ENCODE data around the gene AXDND1. TPM values are rescaled to one million over a fixed set of nuclear protein-coding genes. Genes with fewer than 3 reads are reported as not detected.

The AXDND1 gene
- total and polyA plus RNA-seq, 9 of the 15 experiments (the other 6 are each of a cell fraction or from before 2014, with no cell fraction given), result 0.03 to 0.13 (median 0.06) TPM; not detected in 5

GRCh38 chr1:179341943-179342547 lies 23.7 kb upstream of the AXDND1 start:
- no peak for DNase-seq (ENCODE audit: extremely low read depth in 1 of 4, low spot score in 3 of 4)
- POLR2A ChIA-PET, result no interaction called here
- H4K20me1 ChIP-seq (replicated peaks; ENCODE audit: control insufficient read depth, insufficient read depth, low read length), result no peaks in the 10 kb centered on the region
- 44% methylated on average over 4 of the region's 4 CpGs for WGBS (ENCODE audit: insufficient coverage, low coverage, missing lambda C conversion rate)
- H3K4me1 ChIP-seq (replicated peaks in 1 of 2; ENCODE audit: control insufficient read depth in 2 of 2, insufficient read depth in 2 of 2, low read length in 2 of 2), result peaks cover 3 to 7% of the 10 kb centered on the region in 2 experiments; a peak in 3 of 5 replicates
- no peaks in the 10 kb centered on the region for H3K79me2 ChIP-seq (ENCODE audit: control insufficient read depth, insufficient read depth, low read length)
- H3K9me3 ChIP-seq (replicated peaks; ENCODE audit: control insufficient read depth, insufficient read depth, low read depth, low read length), result no peaks in the 10 kb centered on the region
- no peak overlapping the region for H3K9ac ChIP-seq (ENCODE audit: insufficient read depth in 1 of 2, low read depth in 2 of 2, low read length in 2 of 2)
- no peak for FAIRE-seq
- H3K27me3 ChIP-seq (ENCODE audit: control insufficient read depth in 2 of 2, insufficient read depth in 2 of 2, low read length in 2 of 2), result no peaks in the 10 kb centered on the region
- intact Hi-C loops (cut with micrococcal nuclease) (no loop called here), in situ Hi-C loops (cut with MboI) (no loop called here)
- TF ChIP-seq ZNF121 (CRISPR knock-in tag; conservative IDR thresholded peaks at IDR 0.05), result no peak
- no peak for TF ChIP-seq CTCFL (IDR thresholded peaks at IDR 0.05; ENCODE audit: borderline replicate concordance, insufficient read depth, low read depth, low read length, poor library complexity, severe bottlenecking)
- no peak for TF ChIP-seq CBFB (CRISPR knock-in tag; IDR thresholded peaks at IDR 0.05)
- no peak for TF ChIP-seq BRD4 (IDR thresholded peaks at IDR 0.05)
- no peak for TF ChIP-seq MCM5 (IDR thresholded peaks at IDR 0.05; ENCODE audit: low read depth)
- no peak for TF ChIP-seq KDM4B (IDR thresholded peaks at IDR 0.05; ENCODE audit: borderline replicate concordance in 2 of 2, low read depth in 1 of 2)
- no peak for TF ChIP-seq MXI1 (IDR thresholded peaks at IDR 0.05; ENCODE audit: low read depth, low read length)
- TF ChIP-seq MYNN (IDR thresholded peaks at IDR 0.05), result no peak
- no peak for TF ChIP-seq MYNN (CRISPR knock-in tag; IDR thresholded peaks at IDR 0.05)
- TF ChIP-seq NONO (IDR thresholded peaks at IDR 0.05; ENCODE audit: low read depth in 2 of 2, low read length in 1 of 2), result no peak
- peak; percentile 77 for TF ChIP-seq PCBP2 (IDR thresholded peaks at IDR 0.05; ENCODE audit: low read depth, low read length, poor library complexity, severe bottlenecking)
- peak; percentile 85 for TF ChIP-seq HNRNPK (IDR thresholded peaks at IDR 0.05; ENCODE audit: low read depth, low read length, poor library complexity, severe bottlenecking)
- no peak overlapping the region for H3K4me2 ChIP-seq (ENCODE audit: insufficient read depth, low read length)
- H3K36me3 ChIP-seq (ENCODE audit: control insufficient read depth, insufficient read depth, low read length), result peaks cover 33% of the 10 kb centered on the region
- CTCF ChIA-PET (ENCODE audit: low intra/inter-chr PET ratio), result no interaction called here
- ATAC-seq, result no peak
- no TSS peak for BruUV-seq (replicated peaks)
- H3K27ac ChIP-seq (ENCODE audit: extremely low read depth, low read depth, low read length), result no peak overlapping the region
- no peak overlapping the region for H3K4me3 ChIP-seq
- H3K9me1 ChIP-seq (ENCODE audit: control insufficient read depth, insufficient read depth, low read length), result no peaks in the 10 kb centered on the region
- no peak overlapping the region for H2AFZ ChIP-seq (ENCODE audit: low read depth, low read length)

All from K562 (cell line).